ENCODE data around the gene CEP20.

CEP20 gene

DNA sequence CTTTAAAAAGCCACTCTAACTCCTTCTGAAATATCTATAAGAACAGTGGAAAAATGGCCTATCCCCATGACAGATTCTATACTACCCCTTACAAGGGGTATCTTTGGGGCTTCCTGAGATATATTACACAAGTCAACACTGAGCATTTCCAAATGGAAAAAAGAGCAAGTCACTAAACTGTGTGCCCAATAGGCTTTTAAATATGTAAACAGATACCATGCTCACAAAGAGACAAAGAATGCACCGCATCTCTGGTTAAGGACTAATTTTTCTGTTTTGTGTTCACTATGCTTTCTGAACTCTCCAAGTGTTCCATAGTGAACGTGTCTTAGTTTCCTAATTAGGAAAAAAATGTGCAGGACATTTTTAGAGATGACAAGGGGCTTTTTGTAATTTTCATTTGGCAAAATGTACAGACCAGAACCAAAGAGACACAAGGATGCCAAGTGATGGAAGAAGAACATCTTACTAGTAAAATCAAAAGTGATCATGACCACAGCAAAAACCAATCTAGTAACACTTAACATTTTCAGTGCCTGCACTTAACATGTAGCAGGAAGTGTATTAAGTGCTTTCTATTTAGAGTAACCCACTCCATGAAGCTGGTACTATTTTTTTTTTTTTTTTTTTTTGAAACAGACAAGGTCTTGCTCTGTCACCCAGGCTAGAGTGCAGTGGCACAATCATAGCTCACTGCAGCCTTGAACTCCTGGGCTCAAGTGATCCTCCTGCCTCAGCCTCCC, 53.1 kb downstream of the CEP20 start:
- TF ChIP-seq EGR1 (IDR thresholded peaks at IDR 0.05) (no peak), YY1 (IDR thresholded peaks at IDR 0.05; ENCODE audit: low read depth) (no peak), TCF12 (IDR thresholded peaks at IDR 0.05; ENCODE audit: low read depth) (no peak), NFIC (IDR thresholded peaks at IDR 0.05) (no peak)
- TF ChIP-seq, protein P1, sequence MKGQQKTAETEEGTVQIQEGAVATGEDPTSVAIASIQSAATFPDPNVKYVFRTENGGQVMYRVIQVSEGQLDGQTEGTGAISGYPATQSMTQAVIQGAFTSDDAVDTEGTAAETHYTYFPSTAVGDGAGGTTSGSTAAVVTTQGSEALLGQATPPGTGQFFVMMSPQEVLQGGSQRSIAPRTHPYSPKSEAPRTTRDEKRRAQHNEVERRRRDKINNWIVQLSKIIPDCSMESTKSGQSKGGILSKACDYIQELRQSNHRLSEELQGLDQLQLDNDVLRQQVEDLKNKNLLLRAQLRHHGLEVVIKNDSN (IDR thresholded peaks at IDR 0.05), result no peak

DNA sequence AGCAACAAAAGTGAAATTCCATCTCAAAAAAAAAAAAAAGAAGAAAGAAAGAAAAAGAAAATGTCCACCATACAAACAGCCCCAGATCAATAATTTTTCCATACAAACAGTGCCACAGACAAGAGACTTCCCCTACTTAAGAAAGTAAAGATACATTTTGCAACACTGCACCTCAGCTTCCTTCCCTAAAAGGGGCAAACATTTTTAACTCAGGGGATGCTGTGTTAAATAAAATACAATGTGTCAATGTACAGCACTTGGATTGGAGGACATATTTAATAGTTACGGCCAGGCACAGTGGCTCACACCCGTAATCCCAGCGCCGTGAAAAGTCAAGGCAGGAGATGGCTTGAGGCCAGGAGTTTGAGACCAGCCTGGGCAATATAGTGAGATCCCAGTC, 53.9 kb downstream of the CEP20 start:
- TF ChIP-seq EP300 (IDR thresholded peaks at IDR 0.05; ENCODE audit: borderline replicate concordance) (no peak), CREB1 (IDR thresholded peaks at IDR 0.05; ENCODE audit: low read depth) (no peak), EGR1 (IDR thresholded peaks at IDR 0.05) (no peak)
- TF ChIP-seq, protein P1 (IDR thresholded peaks at IDR 0.05), result no peak

DNA sequence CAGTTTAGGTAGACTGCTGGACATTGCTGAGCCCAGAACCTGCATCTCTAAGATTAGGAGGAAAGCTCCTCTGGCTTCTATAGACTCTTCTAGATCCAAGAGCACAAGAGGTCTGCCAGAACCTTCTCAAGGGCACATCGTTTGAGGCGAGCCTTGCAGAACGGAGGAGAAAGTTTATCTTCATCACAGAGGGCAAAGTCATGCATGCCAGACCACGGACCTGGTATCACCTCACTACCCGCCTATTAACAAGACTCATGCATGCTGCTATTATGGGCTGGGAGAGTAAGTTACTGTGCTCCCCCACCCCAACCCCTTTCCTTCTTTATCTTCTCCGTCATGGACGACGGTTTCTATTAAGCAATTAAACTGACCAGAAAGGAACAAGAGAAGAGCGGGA, 54.9 kb downstream of the CEP20 start:
- TF ChIP-seq, protein P2, sequence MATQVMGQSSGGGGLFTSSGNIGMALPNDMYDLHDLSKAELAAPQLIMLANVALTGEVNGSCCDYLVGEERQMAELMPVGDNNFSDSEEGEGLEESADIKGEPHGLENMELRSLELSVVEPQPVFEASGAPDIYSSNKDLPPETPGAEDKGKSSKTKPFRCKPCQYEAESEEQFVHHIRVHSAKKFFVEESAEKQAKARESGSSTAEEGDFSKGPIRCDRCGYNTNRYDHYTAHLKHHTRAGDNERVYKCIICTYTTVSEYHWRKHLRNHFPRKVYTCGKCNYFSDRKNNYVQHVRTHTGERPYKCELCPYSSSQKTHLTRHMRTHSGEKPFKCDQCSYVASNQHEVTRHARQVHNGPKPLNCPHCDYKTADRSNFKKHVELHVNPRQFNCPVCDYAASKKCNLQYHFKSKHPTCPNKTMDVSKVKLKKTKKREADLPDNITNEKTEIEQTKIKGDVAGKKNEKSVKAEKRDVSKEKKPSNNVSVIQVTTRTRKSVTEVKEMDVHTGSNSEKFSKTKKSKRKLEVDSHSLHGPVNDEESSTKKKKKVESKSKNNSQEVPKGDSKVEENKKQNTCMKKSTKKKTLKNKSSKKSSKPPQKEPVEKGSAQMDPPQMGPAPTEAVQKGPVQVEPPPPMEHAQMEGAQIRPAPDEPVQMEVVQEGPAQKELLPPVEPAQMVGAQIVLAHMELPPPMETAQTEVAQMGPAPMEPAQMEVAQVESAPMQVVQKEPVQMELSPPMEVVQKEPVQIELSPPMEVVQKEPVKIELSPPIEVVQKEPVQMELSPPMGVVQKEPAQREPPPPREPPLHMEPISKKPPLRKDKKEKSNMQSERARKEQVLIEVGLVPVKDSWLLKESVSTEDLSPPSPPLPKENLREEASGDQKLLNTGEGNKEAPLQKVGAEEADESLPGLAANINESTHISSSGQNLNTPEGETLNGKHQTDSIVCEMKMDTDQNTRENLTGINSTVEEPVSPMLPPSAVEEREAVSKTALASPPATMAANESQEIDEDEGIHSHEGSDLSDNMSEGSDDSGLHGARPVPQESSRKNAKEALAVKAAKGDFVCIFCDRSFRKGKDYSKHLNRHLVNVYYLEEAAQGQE (IDR thresholded peaks at IDR 0.05; ENCODE audit: low read depth), result no peak
- no peak for TF ChIP-seq CEBPB (IDR thresholded peaks at IDR 0.05)
- TF ChIP-seq TCF12 (IDR thresholded peaks at IDR 0.05; ENCODE audit: low read depth), result no peak
- TF ChIP-seq NFIC (IDR thresholded peaks at IDR 0.05), result no peak
- TF ChIP-seq, protein P1 (IDR thresholded peaks at IDR 0.05), result no peak
- TF ChIP-seq CREB1 (IDR thresholded peaks at IDR 0.05; ENCODE audit: low read depth), result no peak
- no peak for TF ChIP-seq RAD21 (IDR thresholded peaks at IDR 0.05; ENCODE audit: low read depth)
- TF ChIP-seq EGR1 (IDR thresholded peaks at IDR 0.05), result no peak
- TF ChIP-seq EP300 (IDR thresholded peaks at IDR 0.05; ENCODE audit: borderline replicate concordance), result no peak
- TF ChIP-seq YY1 (IDR thresholded peaks at IDR 0.05; ENCODE audit: low read depth), result no peak
- TF ChIP-seq, protein P3, sequence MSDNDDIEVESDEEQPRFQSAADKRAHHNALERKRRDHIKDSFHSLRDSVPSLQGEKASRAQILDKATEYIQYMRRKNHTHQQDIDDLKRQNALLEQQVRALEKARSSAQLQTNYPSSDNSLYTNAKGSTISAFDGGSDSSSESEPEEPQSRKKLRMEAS (IDR thresholded peaks at IDR 0.05), result no peak
- TF ChIP-seq FOXM1 (IDR thresholded peaks at IDR 0.05; ENCODE audit: borderline replicate concordance, low read depth), result no peak
- TF ChIP-seq ZBTB7A (IDR thresholded peaks at IDR 0.05; ENCODE audit: low read depth), result no peak
- no peak for TF ChIP-seq TEAD4 (IDR thresholded peaks at IDR 0.05)
- no peak for TF ChIP-seq TAF1 (IDR thresholded peaks at IDR 0.05; ENCODE audit: low read depth)

DNA sequence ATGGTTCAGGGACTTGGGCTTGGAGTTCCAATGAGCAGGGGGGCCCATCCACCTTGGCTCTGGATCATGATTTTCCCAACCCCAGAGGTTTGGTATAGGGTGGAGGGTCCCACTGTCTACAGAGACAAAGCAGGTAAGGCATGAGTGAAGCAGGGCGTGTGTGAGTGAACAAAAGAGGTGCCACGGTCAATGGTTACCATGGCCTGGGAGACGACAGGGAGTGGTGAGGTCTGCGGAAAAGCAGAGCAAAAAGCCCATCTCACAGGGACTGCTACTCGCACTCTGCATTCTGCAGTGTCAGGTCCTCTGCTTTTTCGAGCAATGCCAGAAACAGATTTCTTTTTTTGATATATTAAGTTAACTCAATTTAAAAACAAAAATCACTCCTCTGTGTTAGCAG, 56.2 kb downstream of the CEP20 start:
- TF ChIP-seq EGR1 (IDR thresholded peaks at IDR 0.05) (no peak), CREB1 (IDR thresholded peaks at IDR 0.05; ENCODE audit: low read depth) (no peak)
- TF ChIP-seq, protein P1 (IDR thresholded peaks at IDR 0.05), result no peak

DNA sequence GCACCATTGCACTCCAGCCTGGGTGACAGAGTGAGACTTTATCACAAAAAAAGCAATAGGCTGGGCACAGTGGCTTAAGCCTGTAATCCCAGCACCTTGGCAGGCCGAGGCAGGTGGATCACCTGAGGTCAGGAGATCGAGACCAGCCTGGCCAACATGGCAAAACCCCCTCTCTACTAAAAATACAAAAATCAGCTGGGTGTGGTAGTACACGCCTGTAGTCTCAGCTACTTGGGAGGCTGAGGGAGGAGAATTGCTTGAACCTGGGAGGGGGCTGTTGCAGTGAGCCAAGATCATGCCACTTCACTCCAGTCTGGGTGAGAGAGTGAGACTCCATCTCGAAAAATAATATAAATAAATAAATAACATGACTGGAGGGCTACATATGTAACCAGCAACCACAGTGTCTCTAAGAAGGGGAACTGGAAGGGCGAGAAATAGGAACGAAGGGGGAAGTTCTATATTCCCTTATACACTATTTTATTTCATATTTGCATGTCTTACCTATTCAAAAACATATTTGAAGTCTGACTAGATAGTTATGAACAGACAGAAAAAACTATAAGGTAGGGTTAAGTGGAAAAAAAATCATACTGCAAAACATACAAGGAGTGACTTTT, 57.5 kb downstream of the CEP20 start:
- TF ChIP-seq, protein P2 (IDR thresholded peaks at IDR 0.05; ENCODE audit: low read depth), result no peak
- TF ChIP-seq, protein P1 (IDR thresholded peaks at IDR 0.05), result no peak
- TF ChIP-seq CREB1 (IDR thresholded peaks at IDR 0.05; ENCODE audit: low read depth), result no peak
